T-helper 1 cell treated with Interleukin-12 subunit alpha and Interleukin-12 subunit beta and Interleukin-4 antibody, amounts not matched to agents 30 ng/mL and 1 ng/mL, for 36 hours (primary cell): ENCODE measurements around the gene DCC. TPM values are rescaled to one million over a fixed set of nuclear protein-coding genes. Genes with fewer than 3 reads are reported as not detected.
"Not testable (repeated sequence)": the region's sequence is repeated elsewhere in the genome, so short reads cannot be mapped to it uniquely, and the experiment has no call there.

ENCODE experiments used
- intact Hi-C: fragments of 100-400 bp; cut with micrococcal nuclease; formaldehyde crosslinking; loops from one replicate; pipeline ENCODE4 v1.15.1; 2024
- total RNA-seq: library from RNA; stranded (reverse); gene quantifications from 2 replicates; pipeline ENCODE4 v1.2.3, GENCODE V29; 2022

DCC gene
- total RNA-seq, 1 donor from 2014 or later, result not detected

DNA sequence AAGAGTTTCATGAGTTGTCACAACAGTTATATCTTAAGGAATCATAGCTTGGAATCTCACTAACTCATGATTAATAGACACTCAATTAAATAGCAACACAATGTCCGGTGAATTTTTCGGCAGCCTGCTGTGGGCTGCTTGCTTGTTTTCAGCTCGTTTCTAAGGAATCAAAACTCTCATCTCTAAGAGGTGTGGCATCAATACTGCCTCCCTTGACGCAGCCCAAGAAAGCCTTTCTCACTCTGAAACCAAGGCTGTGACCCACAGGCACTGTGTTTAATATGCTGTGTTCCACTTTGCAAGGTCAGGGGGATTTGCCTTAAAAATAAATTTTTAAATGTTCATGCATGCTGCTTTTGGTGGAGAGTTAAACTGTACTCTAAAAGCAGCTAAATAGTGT, 5.4 kb downstream of the DCC start:
- intact Hi-C loops, result no loop called here

DNA sequence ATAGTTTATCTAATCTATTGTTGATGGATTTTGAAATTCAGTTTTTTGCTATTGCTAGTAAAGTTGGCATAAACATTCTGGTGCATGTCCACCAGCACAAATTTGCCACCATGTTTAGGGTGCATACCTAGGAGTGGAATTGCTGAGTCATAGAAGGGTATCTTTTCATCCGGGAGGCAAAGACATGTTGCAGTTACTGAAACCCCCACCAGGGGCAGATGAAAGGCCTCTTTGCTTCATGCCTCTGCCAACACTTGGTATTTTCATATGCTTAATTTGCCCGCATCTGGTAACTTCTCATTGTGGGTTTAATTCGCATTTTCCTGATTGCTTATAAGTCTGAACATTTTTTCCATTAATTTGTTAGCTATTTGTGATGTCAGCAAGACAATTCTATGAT, 8.2 kb downstream of the DCC start:
- intact Hi-C loops, result no loop called here

DNA sequence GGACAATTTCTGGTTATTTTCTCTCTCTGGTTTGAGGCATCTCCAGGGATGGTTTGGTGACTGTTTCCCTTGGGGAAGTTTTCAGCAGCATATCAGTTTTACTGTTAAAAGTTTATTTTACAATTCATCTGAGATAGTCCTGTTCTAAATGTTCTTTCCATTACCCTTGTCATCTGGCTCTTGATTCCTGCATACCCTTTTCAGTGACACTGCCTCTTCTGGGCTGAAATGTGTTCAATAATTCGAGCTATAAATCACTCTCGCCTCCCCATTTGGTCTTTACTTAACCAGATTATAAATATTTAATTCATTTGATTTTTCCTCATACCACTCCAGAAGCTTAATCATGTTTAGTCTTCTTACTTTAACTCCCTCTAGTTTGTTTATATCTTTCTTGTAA, 9.5 kb downstream of the DCC start:
- intact Hi-C loops, result no loop called here

GRCh38 chr18:52352920-52353319, 12.9 kb downstream of the DCC start:
- intact Hi-C loops, result no loop called here

DNA sequence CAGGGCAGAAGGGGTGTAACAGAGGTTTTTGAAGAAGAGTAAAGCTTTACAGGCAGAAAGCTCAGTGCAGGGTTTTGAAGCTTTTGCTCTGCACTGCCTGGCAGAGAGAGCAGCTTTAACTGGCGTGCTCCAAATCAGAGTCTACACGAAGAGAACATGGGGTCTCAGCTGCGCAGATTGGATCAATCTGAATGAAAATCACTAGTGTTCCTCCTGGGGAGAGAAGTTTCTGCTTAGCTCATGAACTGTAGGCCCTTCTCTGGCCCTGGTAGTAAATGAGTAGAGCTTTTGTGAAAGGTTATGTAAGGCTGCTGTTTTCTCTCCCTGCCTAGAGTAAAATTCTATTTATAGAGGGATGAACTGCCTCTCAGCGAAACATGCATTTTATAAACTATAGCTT, 13.6 kb downstream of the DCC start:
- intact Hi-C loops, result no loop called here

DNA sequence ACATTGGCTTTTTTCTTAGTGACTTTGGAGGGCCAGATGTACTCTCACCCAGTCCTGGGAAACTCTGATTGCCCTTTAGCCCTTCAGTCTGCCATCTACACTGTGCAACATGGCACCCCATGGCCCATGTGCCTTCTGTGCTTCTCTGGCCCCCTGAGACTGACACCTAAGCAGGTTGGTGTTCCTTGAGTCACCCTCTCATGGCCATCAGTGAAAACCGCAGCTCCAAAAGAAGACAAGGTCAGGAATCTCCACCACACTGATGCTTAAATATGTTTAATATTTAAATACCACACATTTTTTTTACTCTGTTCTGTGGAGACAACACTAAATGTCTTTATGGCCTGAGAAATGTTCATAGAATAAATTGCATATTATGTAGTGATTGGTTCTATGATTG, 23.9 kb downstream of the DCC start:
- intact Hi-C loops, result no loop called here

DNA sequence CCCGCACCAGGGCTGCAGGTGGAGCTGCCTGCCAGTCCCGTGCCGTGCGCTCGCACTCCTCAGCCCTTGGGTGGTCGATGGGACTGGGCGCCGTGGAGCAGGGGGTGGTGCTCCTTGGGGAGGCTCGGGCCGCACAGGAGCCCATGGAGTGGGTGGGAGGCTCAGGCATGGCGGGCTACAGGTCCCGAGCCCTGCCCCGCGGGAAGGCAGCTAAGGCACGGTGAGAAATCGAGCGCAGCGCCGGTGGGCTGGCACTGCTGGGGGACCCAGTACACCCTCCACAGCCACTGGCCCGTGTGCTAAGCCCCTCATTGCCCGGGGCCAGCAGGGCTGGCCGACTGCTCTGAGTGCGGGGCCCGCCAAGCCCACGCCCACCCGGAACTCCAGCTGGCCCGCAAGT, 26.9 kb downstream of the DCC start:
- intact Hi-C loops, result not testable (repeated sequence)

DNA sequence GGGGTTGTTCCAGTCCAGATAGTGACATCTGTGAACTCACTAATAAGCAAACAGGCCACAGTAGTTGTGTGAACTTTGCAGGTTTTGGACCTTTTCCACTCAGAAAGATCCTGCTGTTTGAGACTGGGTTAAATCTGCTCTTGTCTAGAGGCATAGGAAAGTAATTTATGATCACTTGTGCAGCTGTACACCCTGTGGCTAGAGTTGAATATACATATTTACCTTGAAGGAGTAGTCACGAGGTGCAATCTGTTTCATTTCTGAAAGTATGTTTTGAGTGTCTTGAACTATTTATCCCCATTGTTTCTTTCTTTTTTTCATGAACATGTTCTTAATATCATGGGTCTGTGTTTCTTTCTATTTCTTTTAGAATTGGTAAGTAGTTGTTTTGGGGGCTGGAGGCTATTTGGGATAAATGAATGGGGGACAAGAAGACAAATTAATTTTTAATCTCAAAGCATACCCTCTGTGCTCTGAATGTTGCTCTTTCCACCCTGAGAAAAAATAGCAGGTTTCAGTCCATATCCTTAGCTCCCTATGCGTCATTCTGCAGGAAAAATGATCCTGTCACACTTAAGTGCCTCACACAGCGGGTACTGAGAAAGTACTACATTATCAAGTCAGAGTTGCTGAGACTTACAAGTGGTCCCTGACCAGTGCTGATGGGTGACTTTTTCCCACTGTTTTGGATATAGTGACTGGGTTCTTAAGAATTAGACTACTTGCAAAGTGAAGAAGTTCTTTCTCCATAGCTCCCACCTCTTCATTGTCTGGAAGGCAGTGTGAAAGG, 28.2 kb downstream of the DCC start:
- intact Hi-C loops, result no loop called here

GRCh38 chr18:52370841-52371240, 30.8 kb downstream of the DCC start:
- intact Hi-C loops, result no loop called here

- intact Hi-C loops, result no loop called here
Measured at GRCh38 chr18:52376104-52376503, 36.1 kb downstream of the DCC start.

GRCh38 chr18:52377094-52377493, 37.1 kb downstream of the DCC start:
- intact Hi-C loops, result no loop called here

- intact Hi-C loops, result no loop called here
Measured at GRCh38 chr18:52386306-52386705, 46.3 kb downstream of the DCC start.

- intact Hi-C loops, result no loop called here
Measured at GRCh38 chr18:52387175-52387574, 47.2 kb downstream of the DCC start.

GRCh38 chr18:52391810-52392559, 52.0 kb downstream of the DCC start:
- intact Hi-C loops, result no loop called here

- intact Hi-C loops, result no loop called here
Measured at GRCh38 chr18:52394602-52395001, 54.6 kb downstream of the DCC start.

DNA sequence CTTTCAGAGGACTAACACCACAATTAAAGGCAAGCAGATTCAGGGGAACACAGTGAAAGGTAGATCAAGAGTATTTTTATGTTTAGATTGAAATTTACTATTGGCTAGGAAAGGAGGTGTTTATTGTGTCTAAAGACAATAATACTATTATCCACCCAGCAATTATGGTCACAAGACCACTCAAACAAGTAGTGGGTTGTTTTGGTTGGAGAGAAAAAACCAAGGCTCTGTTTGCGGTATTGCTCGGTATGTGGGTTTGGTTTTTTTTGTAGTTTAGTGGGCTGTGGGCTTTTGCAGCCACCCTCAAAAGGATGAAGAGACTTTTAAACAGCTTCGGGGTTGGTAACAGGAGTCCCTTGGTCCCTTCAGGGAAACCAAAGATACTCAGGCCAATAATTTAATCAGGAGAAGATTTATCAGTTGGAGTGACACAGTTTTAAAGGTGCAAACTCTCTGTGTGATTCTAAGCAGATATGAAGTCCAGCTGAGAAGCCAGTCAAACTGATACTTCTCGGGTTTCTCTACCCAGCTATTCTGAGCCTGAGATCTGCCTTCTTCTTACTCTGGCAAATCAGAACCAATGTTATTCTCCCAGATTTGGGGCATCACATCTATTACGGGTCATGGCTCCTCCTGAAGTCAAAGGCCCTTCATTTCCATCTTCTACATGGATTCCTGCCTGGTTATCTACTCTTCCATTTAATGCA, 55.3 kb downstream of the DCC start:
- intact Hi-C loops, result no loop called here

- intact Hi-C loops, result no loop called here
Measured at GRCh38 chr18:52401236-52401635, 61.2 kb downstream of the DCC start.

DNA sequence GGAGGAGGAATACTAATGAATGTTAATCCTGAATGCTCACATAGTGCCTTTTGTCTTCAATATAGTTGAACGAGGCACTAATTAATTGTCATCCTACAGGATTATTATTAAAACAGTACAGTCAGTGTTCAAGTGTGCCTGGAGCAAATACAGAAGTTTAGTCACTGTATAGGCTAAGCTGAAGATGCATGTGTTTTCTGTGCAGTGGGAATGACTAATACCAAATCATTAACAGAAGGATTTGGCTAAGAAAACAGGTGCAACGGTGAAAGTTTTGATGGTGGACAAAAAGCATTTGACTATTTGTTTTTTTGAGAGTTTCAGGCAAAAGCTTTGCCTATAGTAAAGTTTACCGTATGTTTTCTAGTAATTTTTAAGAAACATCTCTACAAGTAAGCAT, 62.8 kb downstream of the DCC start:
- intact Hi-C loops, result no loop called here

GRCh38 chr18:52403291-52404021, 63.5 kb downstream of the DCC start:
- intact Hi-C loops, result no loop called here

- intact Hi-C loops, result no loop called here
Measured at GRCh38 chr18:52408800-52409302, 68.9 kb downstream of the DCC start.

DNA sequence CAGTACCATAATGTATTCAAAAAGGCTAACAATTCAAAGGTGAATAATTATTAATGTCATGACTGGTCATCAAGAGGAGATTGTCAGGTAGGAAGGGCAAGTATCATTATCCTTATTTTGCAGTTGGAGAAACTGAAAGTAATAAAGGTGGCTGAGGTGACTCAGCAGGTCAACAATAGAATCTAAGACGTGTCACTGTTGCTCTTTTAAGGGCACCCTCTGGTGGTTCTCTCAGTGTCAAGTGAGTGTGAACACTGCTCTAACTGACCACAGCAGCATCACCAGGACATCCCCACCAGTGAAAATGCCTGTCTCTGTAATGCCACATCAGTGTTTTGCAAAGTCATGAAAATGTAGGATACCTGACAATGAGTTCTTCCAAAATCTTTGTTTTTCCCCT, 69.7 kb downstream of the DCC start:
- intact Hi-C loops, result no loop called here
